MCF 10A (cell line): Measurements from ENCODE around the gene REPIN1. TPM values are rescaled to one million over a fixed set of nuclear protein-coding genes. Genes with fewer than 3 reads are reported as not detected.
A peak's percentile ranks its signal among the peaks of the same experiment; 100 is the strongest.

Experiments
- BruUV-seq: library from RNA; stranded (reverse); fragments of 400-500 nt; replicated peaks from 2 replicates; lab custom pipeline; 2021; lab: Mats Ljungman, UMichigan
- CTCF ChIA-PET: fragments of 300-600 bp; sonication (Branson Sonifier 250); formaldehyde crosslinking; extraction: SDS; loops from one replicate; lab custom pipeline; 2021; ENCODE audit warnings: antibody characterized with exemption, inconsistent platforms; lab: Yijun Ruan, JAX
- POLR2A ChIA-PET: fragments of 300-600, 350-650 bp; sonication (Branson Sonifier 250); formaldehyde crosslinking; extraction: SDS; loops from one replicate; lab custom pipeline; 2020; ENCODE audit warnings: antibody characterized with exemption, inconsistent platforms; lab: Yijun Ruan, JAX
- DNase-seq: peaks from one replicate; pipeline ENCODE4 v3.0.0-alpha.2; 2018; ENCODE audit not compliant: unreplicated experiment
- H3K27ac Mint-ChIP-seq: one replicate; pipeline ENCODE4 v1.8.0; 2022; ENCODE audit warnings: mild to moderate bottlenecking, low read depth, mixed read lengths; ENCODE audit not compliant: unreplicated experiment
- H3K27me3 Mint-ChIP-seq: one replicate; pipeline ENCODE4 v1.8.0; 2022; ENCODE audit warnings: mixed read lengths; ENCODE audit not compliant: insufficient read depth, unreplicated experiment
- H3K36me3 Mint-ChIP-seq: one replicate; pipeline ENCODE4 v1.8.0; 2022; ENCODE audit warnings: mild to moderate bottlenecking, moderate library complexity, mixed read lengths; ENCODE audit not compliant: insufficient read depth, unreplicated experiment
- H3K4me1 Mint-ChIP-seq: one replicate; pipeline ENCODE4 v1.8.0; 2022; ENCODE audit warnings: mixed read lengths; ENCODE audit not compliant: insufficient read depth, unreplicated experiment
- H3K4me3 Mint-ChIP-seq: one replicate; pipeline ENCODE4 v1.8.0; 2022; ENCODE audit warnings: mild to moderate bottlenecking, moderate library complexity, mixed read lengths; ENCODE audit not compliant: unreplicated experiment
- H3K9me3 Mint-ChIP-seq: one replicate; pipeline ENCODE4 v1.8.0; 2022; ENCODE audit warnings: mixed read lengths; ENCODE audit not compliant: unreplicated experiment
- CTCF ChIP-seq: fragments of 200-600 bp; IDR thresholded peaks from one replicate; pipeline ENCODE4 v1.8.0; 2022; ENCODE audit warnings: antibody characterized with exemption, mild to moderate bottlenecking; ENCODE audit not compliant: unreplicated experiment
- intact Hi-C: fragments of 100-400 bp; cut with micrococcal nuclease; formaldehyde crosslinking; loops from 2 replicates; pipeline ENCODE4 v1.14.1; 2022
- total RNA-seq: library from RNA; stranded (reverse); gene quantifications from 2 replicates; pipeline ENCODE4 v1.2.3, GENCODE V29; 2022

REPIN1 gene
- total RNA-seq, 1 experiment from 2014 or later: 80.8 TPM

GRCh38 chr7:150367677-150368095 lies 936 bp upstream of the REPIN1 start:
- Mint-ChIP-seq H3K27me3 (no peaks in the 10 kb centered on the region), H3K36me3 (peaks cover 14% of the 10 kb centered on the region), H3K9me3 (no peaks in the 10 kb centered on the region), H3K27ac (peak overlapping the region; percentile 89), H3K4me1 (no peaks in the 10 kb centered on the region), H3K4me3 (peak overlapping the region; percentile 90)
- ChIA-PET POLR2A (interaction anchor here (0.6 to 3.4 kb wide), 5 partner anchors 10 to 1672 kb away, joined by 3 to 49 read pairs (median 6); no protein-coding TSS in a partner anchor), CTCF (interaction anchor here (0.7 to 1.8 kb wide), 3 partner anchors 9 to 38 kb away, joined by 3 to 7 read pairs (median 6); a partner anchor contains a TSS)
- intact Hi-C loops: loop anchor here (1.0 kb wide), 2 partner anchors 12 to 33 kb away; partner anchors contain the start of gene ZNF775
- TSS peak; percentile 64 for BruUV-seq
- DNase-seq: no peak
- no peak for TF ChIP-seq CTCF

- Mint-ChIP-seq H3K36me3 (peaks cover 25% of the 10 kb centered on the region), H3K4me1 (no peaks in the 10 kb centered on the region), H3K27ac (peak overlapping the region; percentile 89), H3K27me3 (no peaks in the 10 kb centered on the region), H3K4me3 (peak overlapping the region; percentile 90), H3K9me3 (no peaks in the 10 kb centered on the region)
- ChIA-PET POLR2A (interaction anchor here (0.7 to 3.4 kb wide), 14 partner anchors 9 to 1108 kb away, joined by 3 to 49 read pairs (median 4); partner anchors contain the start of gene ZNF783), CTCF (interaction anchor here (0.6 to 2.5 kb wide), 9 partner anchors 9 to 51 kb away, joined by 3 to 16 read pairs (median 4); no protein-coding TSS in a partner anchor)
- no TSS peak for BruUV-seq
- TF ChIP-seq CTCF: no peak
- intact Hi-C loops: loop anchor here (1.0 kb wide), 2 partner anchors 10 to 31 kb away; partner anchors contain the start of gene ZNF775
- DNase-seq: peak; percentile 63
Measured at GRCh38 chr7:150368884-150369747, 494 bp downstream of the REPIN1 start.

- no peaks in the 10 kb centered on the region for H3K9me3 Mint-ChIP-seq
- H3K27ac Mint-ChIP-seq: peak overlapping the region; percentile 42
- ChIA-PET POLR2A (interaction anchor here (0.8 to 3.4 kb wide), 8 partner anchors 8 to 1108 kb away, joined by 3 to 49 read pairs (median 4); partner anchors contain the start of gene ZNF783), CTCF (interaction anchor here (0.6 to 2.5 kb wide), 9 partner anchors 8 to 648 kb away, joined by 3 to 16 read pairs (median 4); no protein-coding TSS in a partner anchor)
- no peaks in the 10 kb centered on the region for H3K27me3 Mint-ChIP-seq
- intact Hi-C loops: no loop called here
- H3K36me3 Mint-ChIP-seq: peaks cover 34% of the 10 kb centered on the region
- TF ChIP-seq CTCF: no peak
- peak overlapping the region; percentile 90 for H3K4me3 Mint-ChIP-seq
- BruUV-seq: TSS peak; percentile 11
- no peak for DNase-seq
- no peaks in the 10 kb centered on the region for H3K4me1 Mint-ChIP-seq
Measured at GRCh38 chr7:150369748-150370501, 1.3 kb downstream of the REPIN1 start.
